Esophagus squamous epithelium (tissue), 4 donors: ENCODE measurements around the gene SZT2.

Source experiments
- POLR2A ChIP-seq, 4 donors: fragments of 450-650 bp; IDR thresholded peaks; one replicate each; pipeline ENCODE4 v1.6.1; 2017; ENCODE audit warnings: antibody characterized with exemption in 4 of 4, mild to moderate bottlenecking in 4 of 4, moderate library complexity in 3 of 4
- TF ChIP-seq, protein P1 (sequence below), 6 experiments: fragments of 450-650 bp in 4 of 6; fragments of 200-600 bp in 2 of 6; sonication (generic) in 2 of 6; IDR thresholded peaks; one replicate each; pipeline ENCODE4 v1.5.1; 2016 to 2019; ENCODE audit warnings: antibody characterized with exemption in 6 of 6, mild to moderate bottlenecking in 4 of 6, moderate library complexity in 4 of 6

DNA sequence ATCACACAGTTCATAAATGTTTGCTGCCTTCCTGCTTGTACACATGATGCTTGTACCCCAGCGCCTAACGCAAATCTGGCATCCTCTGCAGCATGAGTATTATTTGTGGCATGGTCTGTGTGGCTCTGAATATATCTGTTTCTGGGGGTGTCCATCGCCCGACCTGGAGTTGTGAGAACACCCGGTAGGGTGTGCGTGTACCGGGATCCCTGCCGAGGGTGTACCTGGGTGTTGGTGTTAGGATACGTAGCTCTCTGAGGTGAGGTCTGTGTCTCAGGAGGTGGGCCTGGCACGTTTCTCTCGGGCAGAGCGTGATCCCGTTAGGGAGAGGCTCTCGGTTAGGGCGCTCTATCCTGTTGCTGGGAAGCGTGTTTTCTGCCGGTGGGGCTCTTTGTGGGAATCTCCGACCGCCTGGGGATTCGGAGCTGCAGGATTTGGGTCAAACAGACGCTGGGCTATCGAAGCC, 41.3 kb upstream of the SZT2 start:
- TF ChIP-seq, protein P1, sequence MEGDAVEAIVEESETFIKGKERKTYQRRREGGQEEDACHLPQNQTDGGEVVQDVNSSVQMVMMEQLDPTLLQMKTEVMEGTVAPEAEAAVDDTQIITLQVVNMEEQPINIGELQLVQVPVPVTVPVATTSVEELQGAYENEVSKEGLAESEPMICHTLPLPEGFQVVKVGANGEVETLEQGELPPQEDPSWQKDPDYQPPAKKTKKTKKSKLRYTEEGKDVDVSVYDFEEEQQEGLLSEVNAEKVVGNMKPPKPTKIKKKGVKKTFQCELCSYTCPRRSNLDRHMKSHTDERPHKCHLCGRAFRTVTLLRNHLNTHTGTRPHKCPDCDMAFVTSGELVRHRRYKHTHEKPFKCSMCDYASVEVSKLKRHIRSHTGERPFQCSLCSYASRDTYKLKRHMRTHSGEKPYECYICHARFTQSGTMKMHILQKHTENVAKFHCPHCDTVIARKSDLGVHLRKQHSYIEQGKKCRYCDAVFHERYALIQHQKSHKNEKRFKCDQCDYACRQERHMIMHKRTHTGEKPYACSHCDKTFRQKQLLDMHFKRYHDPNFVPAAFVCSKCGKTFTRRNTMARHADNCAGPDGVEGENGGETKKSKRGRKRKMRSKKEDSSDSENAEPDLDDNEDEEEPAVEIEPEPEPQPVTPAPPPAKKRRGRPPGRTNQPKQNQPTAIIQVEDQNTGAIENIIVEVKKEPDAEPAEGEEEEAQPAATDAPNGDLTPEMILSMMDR (IDR thresholded peaks at IDR 0.05): peak in 1 of 6 experiments; percentile 15
- no peak for TF ChIP-seq POLR2A (IDR thresholded peaks at IDR 0.05)
